HG02973 (cell line): ENCODE results near the gene ANKMY1.
"Not testable (repeated sequence)": the region's sequence is repeated elsewhere in the genome, so short reads cannot be mapped to it uniquely, and the experiment has no call there.

ENCODE experiments used
- ATAC-seq: cut with Tn5 transposase; IDR thresholded peaks from one replicate; pipeline ENCODE4 v1.9.1; 2021; ENCODE audit warnings: moderate library complexity; ENCODE audit not compliant: unreplicated experiment

The ANKMY1 gene

GRCh38 chr2:240556553-240557100 lies 1.2 kb downstream of the ANKMY1 start:
- ATAC-seq, result no peak

DNA sequence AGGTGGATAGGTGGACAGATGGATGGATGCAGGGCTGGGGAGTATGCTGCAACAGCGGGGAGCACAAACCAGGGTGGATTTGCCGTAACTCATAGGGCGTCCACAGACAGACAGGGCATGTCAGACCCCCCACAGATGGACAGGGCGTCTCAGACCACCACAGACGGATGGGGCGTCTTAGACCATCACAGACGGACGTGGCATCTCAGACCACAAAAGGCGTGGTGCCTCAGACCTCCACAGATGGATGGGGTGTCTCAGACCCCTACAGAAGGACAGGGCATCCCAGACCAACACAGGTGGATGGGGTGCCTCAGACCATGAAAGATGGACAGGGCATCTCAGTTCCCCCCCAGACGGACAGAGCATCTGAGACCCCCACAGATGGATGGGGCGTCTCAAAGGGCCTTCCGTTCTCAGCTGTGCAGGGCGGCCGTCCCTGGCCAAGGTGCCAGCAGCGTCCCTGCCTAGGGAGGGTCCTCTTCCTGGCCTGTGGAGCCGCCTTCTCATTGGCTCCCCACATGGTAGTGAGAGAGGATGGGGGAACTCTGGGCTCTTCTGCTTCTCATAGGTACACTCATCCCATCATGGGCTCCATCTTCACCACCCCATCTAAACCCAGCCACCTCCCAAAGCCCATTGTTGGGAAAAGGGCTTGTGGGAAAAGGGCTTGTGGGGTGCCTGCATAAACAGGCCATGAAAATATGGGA lies 2.1 kb downstream of the ANKMY1 start:
- no peak for ATAC-seq

- ATAC-seq, result no peak
These were observed 2.9 kb downstream of the ANKMY1 start for GRCh38 chr2:240554767-240555493.

GRCh38 chr2:240553956-240554480 lies 3.8 kb downstream of the ANKMY1 start:
- ATAC-seq, result no peak

- no peak for ATAC-seq
These were observed 6.0 kb downstream of the ANKMY1 start for GRCh38 chr2:240551811-240552210.

DNA sequence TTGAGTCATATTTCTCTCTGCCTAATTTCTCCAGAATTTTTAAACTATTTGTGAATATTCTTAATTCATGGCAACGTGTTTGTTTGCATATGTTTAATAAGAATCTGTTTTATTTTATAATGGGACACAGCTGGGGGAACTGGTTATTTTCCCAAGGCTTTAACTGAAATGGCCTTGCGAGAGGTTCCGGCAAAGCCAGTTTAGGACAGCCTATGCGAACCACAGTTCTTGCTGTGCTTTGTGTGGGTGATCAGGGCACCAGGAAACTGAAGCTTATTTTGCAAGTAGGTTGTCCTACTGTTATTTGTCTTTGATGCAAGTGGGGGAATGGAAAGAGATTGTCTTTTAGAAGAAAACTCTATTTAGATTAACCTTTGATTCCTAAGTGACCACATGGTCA lies 6.5 kb downstream of the ANKMY1 start:
- ATAC-seq, result no peak

- ATAC-seq, result no peak
These were observed 17.9 kb downstream of the ANKMY1 start for GRCh38 chr2:240539906-240540305.

DNA sequence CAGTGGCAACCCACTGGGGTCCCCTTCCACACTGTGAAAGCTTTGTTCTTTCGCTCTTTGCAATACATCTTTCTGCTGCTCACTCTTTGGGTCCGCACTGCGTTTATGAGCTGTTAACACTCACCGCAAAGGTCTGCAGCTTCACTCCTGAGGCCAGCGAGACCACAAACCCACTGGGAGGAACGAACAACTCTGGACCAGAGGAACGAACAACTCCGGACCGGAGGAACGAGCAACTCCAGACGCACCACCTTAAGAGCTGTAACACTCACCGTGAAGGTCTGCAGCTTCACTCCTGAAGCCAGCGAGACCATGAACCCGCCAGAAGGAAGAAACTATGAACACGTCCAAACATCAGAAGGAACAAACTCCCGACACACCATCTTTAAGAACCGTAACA lies 18.7 kb downstream of the ANKMY1 start:
- ATAC-seq, result not testable (repeated sequence)

DNA sequence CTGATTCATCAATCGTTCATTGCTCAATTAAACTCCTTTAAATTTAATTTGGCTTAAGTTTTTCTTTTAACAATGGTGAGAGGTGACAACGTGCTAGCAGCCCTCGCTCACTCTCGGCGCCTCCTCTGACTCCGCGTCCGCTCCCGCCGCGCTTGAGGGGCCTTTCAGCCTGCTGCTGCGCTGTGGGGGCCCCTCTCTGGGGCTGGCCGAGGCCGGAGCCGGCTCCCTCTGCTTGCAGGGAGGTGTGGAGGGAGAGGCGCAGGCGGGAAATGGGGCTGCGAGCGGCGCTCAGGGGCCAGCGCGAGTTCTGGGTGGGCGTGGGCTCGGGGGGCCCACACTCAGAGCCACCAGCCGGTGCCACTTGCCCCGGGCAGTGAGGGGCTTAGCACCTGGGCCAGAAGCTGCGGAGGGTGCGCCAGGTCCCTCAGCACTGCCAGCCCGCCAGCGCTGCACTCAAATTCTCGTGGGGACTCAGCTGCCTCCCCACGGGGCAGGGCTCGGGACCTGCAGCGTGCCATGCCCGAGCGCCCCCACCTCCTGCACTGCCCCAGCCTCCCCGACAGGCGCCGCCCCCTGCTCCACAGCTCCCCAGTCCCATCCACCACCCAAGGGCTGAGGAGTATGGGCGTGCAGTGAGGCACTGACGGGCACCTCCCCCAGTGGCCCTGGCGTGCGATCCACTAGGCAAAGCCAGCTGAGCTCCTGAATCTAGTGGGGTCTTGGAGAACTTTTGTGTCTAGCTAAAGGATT lies 19.6 kb downstream of the ANKMY1 start:
- ATAC-seq, result no peak

- no peak for ATAC-seq
These were observed 25.6 kb downstream of the ANKMY1 start for GRCh38 chr2:240532031-240532775.

DNA sequence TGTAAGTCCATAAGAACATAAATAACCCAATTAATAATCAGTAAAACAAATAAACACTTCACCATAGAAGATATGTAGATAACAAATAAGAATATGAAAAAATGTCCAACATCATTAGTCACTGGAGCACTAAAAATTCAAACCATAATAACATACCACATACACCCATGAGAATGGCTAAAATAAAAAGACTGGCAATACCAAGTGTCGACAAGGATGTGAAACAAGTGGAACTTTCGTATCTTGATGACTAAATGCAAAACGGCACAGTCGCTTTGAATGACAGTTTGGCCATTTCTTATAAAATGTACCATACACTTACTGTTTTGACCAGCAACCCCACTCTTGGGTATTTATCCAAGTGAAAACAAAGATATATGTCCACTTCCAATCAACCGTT lies 26.8 kb downstream of the ANKMY1 start:
- no peak for ATAC-seq

- ATAC-seq, result no peak
These were observed 27.6 kb downstream of the ANKMY1 start for GRCh38 chr2:240530181-240530580.

DNA sequence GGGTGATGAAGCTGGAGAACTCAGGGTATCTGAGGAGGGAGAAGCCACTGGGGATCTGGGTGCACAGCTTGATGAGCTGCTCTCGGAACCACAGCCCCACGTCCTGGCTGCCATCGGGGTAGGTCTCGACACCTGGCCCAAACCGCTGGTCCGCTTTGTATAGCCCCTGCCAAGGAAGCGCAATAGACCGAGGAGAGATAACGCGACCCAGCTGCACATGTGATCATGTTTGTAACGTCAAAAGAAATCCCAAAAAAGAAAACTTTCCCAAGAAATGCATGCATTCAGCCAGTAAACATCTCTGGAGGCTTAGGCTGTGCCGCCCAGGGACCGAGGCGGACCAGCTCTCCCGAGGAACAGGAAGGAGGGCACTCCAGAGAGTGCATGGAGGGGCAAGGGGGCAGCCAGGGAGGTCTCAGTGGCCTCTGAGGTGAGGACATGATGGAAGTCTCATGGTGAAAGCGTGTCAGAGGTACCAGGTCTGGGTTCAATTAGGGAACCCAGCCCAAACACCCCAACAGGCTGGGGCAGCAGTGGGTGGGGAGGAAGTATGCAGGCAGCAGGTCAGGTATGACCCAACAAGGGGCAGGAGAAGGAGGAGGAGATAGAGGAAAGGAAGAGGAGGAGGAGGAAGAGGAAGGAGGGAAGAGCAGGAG lies 28.3 kb downstream of the ANKMY1 start:
- no peak for ATAC-seq

DNA sequence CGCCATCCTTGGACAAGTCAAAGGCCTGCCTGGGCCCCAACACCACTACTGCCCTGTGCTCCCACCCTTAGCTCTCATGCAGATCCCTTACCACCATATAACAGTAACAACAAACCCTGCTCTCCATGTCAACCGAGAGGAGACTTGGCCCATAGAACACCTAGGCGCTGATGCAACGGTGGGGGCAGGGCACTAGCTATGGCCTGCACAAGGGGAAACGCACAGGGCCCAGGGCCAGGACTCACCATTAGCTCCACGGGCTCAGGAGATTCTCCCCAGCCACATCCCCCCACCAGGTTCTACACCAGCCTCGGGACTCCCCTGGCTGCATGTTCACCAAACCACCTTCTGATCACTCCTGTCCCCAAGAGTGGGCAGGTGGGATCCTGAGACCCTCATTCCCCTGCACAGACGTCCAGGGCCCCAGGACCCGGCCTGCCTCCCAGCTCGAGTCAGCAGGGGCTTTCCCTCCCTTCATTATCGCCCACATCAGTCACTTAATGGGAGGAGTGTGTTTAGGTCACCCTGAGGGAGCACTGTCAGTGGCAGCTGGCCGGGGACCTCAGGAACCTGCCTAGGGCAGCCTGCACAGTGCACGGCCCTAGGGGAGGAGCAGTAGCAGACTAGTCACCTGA lies 29.3 kb downstream of the ANKMY1 start:
- no peak for ATAC-seq

- ATAC-seq, result no peak
These were observed 30.5 kb downstream of the ANKMY1 start for GRCh38 chr2:240527153-240527750.

- ATAC-seq, result no peak
These were observed 31.3 kb downstream of the ANKMY1 start for GRCh38 chr2:240526521-240526920.

- no peak for ATAC-seq
These were observed 32.0 kb downstream of the ANKMY1 start for GRCh38 chr2:240525802-240526201.

- no peak for ATAC-seq
These were observed 32.6 kb downstream of the ANKMY1 start for GRCh38 chr2:240524963-240525718.
